Measurements from ENCODE around the gene PARP15.

DNA sequence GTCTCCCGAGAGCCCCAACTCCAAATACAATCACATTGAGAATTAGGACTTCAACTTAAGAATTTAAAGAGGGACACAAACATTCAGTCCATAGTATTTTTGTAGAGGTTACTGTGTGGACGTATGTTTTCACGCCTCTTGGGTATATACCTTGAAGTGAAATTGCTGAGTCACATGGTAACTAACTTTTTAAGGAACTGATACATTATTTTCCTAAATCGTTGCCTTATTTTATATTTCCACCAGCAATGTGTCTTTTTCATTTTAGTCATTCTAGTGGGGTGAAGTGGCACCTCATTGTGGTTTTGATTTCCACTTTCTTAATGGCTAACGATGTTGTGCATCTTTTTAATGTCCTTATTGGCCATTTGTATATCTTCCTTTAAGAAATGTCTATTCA lies 11.8 kb downstream of the PARP15 start:
- TF ChIP-seq, protein P1, sequence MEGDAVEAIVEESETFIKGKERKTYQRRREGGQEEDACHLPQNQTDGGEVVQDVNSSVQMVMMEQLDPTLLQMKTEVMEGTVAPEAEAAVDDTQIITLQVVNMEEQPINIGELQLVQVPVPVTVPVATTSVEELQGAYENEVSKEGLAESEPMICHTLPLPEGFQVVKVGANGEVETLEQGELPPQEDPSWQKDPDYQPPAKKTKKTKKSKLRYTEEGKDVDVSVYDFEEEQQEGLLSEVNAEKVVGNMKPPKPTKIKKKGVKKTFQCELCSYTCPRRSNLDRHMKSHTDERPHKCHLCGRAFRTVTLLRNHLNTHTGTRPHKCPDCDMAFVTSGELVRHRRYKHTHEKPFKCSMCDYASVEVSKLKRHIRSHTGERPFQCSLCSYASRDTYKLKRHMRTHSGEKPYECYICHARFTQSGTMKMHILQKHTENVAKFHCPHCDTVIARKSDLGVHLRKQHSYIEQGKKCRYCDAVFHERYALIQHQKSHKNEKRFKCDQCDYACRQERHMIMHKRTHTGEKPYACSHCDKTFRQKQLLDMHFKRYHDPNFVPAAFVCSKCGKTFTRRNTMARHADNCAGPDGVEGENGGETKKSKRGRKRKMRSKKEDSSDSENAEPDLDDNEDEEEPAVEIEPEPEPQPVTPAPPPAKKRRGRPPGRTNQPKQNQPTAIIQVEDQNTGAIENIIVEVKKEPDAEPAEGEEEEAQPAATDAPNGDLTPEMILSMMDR (IDR thresholded peaks at IDR 0.05): no peak
- TF ChIP-seq POLR2A (IDR thresholded peaks at IDR 0.05): no peak

All from transverse colon (tissue), 3 donors.